ENCODE measurements around the gene ARHGEF17.

ARHGEF17 gene

DNA sequence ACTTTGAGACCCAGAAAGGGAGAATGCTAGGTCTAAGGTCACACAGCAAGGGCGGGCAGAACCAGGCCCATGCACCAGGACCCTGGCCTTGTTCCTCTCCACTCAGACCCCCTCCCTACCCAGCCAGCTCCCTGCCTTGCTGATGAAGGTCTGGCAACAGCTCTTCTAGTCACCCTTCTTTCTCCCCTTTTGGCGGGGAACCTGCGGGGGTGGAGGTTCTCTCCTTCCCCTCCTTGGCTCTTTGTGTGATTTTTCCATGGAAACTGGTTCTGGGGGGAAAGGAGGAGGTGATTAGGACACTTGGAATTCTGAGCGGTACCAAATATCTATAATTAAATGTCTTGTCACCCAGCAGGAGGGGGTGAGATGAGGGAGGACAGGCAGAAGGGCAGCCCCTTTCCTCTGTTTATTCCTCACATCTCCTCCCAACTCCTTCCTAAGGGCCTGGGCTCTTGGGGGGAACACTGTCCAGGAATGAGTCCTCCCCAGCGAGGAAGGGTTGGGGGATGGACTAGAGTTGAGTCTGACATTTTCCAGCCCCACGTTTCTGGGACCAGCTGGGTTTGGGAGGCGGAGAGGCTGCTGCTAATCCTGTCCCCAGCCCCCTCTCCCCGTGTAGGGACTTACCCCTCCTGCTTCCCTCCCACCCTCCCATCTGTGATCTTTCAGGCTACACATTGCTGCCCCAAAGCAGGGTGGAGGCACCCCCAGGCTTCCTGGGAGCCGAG, 7.4 kb downstream of the ARHGEF17 start:
- DNase-seq: no peak

DNA sequence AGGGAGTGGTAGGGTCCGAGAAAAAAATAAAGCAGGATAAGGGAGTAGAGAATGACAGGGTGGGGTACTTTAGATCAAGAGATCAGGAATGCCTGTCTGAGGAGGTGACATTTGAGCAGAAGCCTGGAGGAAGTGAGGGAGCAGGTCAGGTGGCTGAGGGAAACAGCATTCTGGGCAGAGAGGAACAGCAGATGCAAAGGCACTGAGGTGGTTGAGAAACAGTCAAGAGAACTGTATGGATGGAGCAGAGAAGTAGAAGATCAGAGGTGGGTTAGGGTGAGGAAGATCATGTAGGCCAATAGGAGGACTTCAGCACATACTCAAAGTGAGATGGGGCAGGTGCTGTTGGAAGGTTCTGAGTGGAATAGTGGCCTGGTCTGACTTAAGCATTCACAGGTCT, 8.3 kb downstream of the ARHGEF17 start:
- no peak for DNase-seq

DNA sequence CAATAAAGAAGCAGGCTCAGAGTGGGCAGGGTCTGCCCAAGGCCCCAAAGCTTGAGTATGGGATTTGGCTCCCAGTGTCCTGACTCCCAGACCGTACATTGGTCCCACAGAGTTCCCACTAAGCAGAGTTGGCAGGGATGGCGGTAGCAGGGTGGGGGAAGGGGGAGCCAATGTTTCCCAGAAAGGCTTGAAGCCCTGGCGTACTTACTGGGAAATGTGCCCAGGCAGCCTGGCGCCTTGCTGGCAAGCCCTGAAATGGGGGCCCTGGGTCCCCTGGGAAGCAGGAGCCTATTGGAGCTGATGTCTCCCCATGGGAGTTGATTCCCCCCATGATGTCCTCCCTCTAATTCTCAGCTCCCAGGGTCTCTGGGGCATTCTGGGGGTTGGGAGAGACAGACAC, 9.3 kb downstream of the ARHGEF17 start:
- DNase-seq: no peak

DNA sequence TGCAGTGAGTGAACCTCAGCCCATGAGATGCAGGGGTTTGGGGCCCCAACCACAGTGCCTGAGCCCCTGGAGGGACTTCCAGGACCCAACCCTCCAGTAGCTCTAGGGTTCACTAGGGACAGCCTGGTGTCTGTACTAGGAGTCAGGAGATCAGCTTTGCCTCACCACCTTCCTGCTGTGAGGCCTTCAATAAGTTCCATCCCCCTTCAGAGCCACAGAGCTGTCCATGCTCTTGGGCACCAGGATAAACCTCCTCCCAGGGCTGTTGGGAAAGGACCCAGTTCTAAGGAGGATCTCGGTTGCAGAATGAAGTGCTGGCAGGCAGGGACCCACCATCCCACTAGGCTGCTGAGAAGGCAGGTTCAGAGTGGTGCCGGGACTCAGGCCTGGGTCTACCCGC, 9.7 kb downstream of the ARHGEF17 start:
- DNase-seq: no peak

DNA sequence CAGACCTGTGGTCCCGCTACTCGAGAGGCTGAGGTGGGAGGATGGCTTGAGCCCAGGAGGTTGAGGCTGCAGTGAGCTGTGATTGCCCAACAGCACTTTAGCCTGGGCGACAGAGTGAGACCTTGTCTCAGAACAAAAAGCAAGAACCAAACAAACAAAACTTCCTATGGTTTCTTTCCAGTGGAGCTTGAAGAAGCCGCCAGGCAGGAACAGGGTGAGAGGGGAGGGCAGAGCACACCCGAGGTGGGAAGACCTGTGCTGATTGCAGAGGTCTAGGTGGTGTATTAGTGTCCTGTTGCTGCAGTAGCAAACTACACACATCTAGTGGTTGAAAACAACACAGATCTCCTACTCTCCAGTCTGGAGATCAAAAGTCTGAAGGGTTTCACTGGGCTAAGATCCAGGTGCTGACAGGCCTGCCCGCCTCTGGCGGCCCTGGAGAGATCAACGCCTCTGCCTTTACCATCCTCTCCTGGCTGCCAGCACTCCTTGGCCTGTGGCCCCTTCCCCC, 10.5 kb downstream of the ARHGEF17 start:
- DNase-seq: no peak

DNA sequence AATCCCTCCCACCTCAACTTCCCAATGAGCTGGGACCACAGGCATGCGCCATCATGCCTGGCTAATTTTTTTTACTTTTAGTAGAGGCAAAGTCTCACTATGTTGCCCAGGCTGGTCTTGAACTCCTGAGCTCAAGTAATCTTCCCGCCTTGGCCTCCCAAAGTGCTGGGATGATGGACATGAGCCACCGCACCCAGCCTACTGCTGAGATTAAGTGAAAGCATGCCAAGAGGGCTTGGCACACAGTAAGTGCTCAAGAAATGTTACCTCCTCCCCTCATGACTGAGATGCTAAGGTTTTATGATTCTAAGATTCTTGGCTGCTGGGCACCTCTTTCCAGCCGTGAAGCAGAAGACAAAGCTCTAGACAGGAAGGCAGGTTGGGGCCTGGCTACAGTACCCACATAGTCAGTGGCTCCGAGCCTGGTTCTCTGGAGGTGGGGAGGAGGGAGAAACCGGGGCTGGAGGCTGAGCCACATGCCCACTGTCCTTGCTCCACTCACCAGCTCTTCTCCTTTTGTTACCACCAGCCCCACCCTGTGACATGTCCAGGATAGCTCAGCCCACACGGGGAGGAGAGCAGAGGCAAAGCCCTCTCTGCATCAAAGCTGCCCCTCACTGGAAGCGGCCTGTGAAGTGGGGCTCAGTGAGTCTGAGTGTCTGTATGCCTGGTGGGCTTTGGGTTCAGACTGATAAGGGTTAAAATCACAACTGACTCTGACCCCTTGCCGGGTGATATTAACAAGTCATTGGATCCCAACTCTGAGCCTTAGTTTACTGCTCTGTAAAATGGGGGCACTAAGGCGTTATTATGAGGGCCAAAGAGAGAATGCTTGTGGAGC, 12.9 kb downstream of the ARHGEF17 start:
- DNase-seq: no peak

DNA sequence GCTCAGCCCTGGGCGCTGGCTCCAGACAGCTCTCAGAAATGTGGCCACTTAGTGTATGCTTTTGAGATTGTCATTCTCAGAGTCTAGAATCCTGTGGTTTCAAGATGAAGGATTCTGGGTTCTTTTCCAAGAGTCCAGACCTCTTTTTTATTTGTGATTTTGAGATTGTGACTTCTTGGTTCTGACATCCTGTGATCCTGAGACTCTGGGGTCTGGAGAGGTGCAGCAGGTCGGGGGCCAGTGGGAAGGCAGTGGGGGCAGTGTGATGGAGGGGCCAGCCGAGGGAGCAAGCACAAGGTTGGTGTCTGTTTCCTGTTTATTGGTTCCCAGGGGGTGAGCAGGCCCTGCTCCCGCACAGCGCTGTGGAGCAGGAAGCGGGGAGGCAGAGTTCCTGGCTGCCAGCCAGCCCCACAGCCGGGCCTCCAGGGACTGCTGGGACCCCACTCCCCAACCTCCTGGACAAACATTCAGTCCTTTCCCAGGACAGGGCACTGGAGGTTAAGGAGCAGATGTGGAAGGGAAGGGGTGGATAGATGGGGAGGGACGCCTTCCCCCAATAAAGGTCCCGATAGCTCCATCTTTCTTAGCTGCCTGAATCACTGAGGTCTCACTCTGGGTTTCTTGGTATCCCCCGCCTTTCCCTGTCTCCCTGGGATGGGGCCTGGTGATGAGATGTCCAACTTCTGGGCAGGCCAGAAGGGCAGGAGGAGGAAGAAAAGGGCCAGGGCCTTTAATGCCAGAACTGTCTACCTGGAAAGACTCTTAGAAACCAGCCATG, 13.7 kb downstream of the ARHGEF17 start:
- no peak for DNase-seq

DNA sequence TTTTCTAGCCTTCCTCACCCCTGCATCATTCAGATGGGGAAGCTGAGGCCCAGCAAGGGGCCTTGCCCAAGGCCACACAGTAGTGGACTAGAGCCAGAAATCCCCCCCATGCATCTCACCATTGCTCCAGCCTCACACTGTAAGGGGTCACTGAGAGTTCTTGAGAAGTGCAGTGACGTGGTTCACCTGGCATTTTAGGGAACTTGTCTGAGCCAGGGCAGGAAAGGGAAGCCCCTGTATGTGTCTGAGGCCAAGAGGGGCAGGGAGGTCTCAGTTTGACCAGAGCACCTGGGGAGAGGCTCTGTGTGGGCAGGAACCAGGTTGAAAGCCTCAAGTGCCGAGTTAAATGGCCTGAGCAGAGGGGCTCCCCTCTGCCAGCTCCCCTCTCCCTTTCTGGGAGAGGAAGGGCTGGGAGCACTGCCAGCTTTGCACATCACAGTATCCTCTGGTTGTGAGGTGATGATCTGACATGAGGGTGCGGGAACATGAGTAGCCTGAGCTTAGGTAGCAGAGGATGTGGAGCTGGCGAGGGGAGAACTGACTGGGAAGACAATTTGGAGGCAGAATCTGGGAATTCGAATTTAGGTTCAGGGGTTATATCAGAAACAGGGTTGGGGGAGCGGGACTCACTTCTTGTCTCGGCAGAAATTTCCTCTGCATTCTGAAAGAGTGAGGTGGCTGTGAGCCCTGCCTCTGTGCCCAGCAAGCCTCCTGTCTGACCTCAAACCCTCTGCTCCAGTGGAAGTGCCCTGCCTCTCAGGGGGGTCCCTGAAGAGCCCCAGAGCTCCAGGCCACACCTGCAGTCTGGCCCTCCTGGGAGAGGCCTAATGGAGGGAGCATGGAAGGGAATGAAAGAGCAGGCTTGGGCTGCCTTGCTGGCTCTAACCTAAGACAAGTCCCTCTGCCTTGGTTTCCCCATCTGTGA, 14.6 kb downstream of the ARHGEF17 start:
- no peak for DNase-seq

DNA sequence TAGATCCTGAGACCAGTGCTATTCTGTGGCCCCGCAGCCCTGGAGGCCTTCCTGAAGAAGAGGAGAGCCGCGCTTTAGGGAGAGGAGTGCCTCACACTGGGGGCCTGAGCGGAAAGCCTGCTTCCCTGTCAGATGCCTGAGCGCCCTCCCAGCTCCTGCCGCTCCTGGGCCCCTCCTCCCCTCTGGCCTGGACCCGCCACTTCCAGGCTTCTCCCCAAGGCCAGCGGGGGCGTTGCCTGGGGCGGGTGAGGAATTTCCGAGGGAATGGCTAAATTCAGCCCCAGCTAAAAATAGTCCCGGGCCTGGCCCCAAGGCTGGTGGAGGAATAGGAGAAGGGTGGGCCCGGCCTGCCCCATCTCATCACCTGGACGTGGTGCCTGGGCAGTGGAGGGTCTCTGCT, 15.4 kb downstream of the ARHGEF17 start:
- no peak for DNase-seq

DNA sequence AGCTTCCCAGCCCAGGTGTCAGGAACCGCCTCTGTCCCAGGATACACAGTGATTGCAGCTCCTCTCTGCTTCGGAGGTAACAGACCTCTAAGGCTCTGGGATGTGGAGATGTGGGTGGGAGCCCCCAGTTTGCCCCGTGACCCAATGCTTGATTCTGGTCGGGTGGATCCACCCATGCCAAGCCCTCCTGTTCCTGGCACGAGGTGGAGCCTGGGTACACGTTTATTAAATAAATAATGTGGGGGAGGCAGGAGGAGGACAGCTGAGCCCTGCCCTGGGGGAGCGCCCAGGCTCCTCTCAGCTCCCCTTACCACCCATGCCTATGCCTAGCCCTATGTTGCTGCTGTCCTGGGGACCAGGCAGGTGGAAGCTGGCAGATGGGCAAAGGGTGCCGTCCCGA, 16.0 kb downstream of the ARHGEF17 start:
- DNase-seq: no peak

DNA sequence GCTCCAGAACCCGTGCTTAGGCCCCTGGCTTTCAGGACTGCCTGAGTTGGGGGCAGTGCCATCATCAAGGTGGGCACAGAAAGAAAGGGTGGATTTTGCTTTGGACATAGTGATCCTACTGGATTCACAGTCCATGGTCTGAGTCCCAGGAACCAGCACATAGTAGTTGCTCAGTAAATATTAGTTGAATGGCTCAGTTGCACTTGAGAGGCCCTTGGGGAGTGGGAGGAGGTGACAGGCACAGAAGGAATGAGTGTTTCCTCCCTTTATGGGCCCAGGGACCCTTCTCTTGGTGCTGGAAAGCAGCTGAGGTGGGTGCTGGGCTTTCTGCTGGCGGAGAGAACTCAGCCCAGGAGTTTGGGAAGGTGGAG, 16.6 kb downstream of the ARHGEF17 start:
- DNase-seq: no peak

DNA sequence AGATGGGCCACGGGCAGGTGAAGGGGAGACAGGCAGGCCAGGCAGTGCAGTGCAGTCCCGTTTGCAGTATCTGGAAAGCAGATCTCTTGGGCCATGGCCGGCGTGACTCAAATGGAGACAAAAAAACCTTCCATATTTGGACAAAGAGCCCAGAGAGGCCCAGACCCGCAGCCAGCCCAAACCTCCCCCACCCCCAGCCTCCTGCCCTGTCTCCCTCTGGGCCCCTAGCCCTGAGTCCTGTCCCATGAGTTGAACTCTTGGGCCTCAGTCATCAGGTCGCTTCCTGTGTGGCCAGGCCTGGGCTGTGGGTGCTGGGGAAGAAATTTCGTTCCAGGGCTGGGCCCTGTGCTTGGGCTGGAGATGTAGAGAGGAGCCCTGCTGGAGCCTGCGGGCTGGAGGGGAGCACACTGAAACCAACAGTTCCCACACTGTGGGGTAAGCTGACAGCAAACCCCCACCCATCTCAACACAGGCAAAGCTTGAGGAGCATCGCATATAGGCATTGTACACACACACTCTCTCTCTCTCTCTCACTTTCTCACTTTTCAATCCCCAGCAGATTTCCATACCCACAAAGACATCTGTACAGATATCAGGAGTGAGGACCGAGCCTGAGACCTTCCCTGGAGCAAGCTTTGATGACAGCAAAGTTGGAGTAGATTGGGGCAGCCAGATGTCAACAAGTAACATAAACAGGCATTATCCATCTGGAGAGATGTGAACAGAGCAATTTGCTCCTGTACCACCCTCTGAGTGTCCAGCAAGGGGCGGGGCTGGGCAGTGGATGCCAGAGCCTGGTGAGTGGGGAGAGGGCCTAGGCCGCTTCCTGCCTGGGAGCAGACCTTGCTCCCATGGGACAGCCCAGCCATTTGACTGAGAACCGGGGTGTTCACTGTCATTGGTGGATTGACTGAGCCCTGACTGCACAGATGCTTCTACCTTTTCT, 17.2 kb downstream of the ARHGEF17 start:
- no peak for DNase-seq

DNA sequence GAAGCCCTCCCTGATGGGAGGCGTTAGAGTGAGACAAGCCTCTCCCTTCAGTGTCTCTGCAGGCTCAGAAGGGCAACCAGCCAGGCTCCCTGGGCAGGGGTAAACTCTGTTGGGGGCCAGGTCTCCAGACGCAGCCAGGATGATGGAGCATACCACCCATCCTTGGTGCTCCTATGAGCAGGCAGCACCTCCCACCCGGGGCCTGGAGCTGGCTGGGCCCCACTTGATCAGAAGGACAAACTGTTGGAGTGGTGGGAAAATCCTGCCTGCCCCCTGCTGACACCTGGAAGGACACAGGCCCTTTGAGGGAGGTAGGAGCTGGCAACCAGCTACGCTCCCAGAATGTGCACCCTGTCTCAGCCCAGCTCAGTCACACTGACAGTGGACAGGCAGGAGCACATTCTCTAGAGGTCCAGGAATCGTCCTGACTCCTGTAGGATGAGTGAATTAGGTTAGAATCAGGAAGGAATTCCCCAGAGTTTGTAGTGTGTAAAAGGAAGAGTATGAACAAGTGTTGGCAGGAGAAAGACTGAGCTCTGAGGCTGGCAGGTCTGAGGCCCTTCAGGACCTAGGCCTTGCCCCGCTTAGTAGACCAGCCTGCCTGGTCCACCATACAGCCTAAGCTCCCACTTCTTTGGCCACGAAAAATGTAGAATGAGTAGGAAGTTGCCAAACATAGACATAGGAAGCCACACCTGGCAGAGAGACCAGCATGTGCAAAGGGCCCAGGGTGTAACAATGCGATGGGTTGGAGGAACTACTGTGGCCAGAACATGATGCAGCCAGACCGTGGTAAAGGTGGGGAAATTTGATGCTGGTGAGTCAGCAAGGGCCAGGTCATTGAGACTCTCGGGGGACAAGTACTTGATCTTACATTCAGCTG, 19.1 kb downstream of the ARHGEF17 start:
- DNase-seq: no peak

DNA sequence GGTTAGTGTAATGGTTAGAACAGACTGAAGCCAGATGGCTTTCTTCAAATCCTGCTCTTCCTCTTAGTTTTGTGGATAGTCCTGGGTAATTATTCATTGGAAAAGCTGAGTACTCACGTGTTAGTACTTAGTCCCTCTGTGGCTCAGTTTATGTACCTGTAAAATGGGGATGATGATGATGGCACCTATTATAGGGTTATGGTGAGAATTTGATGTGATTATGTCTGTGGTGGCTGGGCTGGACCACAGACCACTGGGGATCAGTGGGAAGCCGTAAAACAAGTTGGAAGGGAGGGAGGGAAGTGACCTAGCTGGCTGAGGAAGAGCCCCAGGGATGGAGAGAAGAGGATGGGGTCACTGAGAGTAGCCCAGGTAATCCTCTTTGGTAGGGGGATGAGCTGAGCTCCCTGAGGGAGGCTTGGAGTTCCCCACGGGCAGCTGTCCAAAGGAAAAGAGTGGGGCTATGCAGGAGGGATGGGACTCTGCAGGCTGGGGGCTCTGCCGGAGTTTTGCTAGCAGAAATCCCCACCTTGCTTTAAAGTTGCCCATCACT, 19.8 kb downstream of the ARHGEF17 start:
- no peak for DNase-seq

DNA sequence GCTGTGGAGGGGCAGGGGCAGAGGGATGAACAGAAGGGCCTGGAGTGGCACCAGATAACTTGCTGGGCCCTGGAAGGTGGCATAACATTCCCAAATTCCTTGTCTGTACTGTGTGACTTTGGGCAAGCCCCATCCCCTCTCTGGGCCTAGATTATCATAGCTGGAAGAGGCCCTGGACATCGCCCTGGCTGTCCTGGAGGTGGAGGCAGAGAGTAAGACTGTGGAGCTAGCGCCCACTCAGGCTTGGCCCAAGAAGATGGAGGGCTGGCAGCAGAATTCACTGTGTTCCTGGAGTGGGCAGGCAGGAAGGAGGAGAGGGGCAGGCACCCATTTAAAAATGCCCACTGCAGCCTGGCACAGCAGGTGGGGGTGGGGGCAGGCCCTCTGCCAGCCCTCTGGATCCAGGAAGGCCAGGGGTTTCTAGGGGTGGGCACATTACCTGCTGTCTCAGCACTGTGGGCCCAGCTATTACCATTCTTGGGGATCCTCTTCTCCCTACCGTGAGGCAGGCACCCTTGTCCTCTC, 22.6 kb downstream of the ARHGEF17 start:
- no peak for DNase-seq

DNA sequence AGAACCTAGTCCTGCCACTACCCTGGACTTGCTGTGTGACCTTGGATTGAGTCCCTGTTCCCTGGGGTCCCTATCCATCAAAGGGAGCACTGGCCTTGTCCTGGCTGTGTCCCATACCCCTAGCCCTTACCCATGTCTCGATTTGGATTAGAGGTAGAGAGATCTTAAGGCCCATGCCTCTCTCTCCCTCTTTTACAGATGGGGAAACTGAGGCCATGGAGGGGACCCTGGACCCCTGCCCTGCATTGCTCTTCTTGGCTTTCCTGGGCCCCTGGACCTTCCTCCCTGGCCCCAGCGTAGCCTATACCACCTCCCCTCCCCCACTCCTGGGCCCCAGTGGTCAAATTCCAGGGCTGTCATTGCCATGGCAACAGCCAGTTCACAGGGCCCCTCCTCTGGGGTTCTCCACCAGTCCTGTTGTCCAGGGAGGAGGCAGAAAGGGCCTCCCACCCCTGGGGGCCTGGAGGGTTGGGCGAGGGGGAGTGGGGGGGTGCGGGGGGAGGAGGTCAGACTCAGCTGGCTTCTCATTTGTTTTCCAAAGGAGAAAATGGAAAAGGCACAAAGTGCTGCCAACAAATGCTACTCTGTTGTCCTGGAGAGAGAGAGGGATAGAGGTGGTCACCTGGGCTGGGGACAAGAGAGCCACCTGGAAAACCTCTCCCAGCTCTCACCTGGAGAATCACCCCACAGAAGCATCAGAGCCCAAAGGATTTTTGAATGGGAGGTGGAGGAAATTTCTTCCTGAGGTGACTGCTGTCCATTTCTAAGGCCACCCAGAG, 23.3 kb downstream of the ARHGEF17 start:
- DNase-seq: no peak

DNA sequence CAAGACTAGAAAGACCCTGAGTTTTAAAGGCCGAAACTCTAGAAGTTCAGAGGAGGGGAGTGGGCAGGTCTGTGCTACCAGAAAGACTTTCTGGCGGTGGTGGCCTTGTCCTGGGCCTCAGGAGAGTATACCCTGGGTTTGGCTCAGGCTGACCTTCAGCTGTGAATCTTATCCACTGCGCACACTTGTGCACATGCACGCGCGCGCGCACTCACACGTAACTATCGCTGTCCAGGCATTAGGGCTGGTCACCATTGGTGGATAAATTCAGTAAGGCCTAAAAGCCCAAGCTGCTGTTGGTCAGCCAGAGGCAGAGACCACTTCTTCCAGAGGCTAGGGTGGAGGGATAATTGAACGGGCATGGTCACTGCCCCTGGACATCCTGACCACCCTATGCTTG, 25.1 kb downstream of the ARHGEF17 start:
- DNase-seq: no peak

DNA sequence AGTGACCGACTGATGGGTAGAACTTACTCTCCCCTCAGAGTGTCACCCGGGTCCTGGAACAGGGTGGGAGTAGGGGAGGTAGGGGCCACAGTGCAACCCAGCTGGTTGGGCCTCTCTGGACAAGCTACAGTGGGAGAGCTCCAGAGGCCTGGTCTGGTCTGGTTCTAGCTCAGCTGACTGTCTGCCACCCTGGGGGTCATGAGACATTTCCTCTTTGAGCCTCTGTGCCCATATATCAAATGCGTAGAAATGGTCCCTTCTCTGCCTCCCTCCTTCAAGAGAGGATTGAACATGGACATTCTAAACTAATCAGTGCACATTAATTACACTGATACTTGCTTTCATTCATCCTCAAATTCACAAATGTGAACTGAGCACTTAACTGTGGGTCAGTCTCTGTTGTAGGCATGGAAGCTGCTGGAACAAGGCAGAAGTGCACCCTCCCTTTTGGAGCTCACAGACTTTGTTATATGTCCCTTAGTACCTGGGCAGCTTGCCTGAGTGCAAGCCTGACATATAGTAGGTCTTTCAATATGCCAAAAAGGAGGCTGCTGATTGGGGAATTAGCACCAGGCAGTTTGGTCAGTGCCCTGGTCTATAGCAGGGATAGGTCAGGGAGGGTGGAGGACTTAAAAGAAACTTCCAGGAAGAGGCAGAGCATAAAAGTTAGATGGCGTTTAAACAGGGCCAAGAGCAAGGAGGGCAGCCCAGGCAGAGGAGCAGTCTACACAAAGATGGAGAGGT, 25.7 kb downstream of the ARHGEF17 start:
- no peak for DNase-seq
